KMS-11 (cell line): ENCODE measurements around the gene PIGQ.

ENCODE experiments used
- H2AFZ ChIP-seq: fragments of 200-600 bp; sonication (generic); 2 replicates; pipeline ENCODE4 v1.6.1; 2016; ENCODE audit warnings: antibody characterized with exemption, mixed run types, low read depth
- H3K27ac ChIP-seq: fragments of 200-600 bp; sonication (generic); 2 replicates; pipeline ENCODE4 v1.6.1; 2016; ENCODE audit warnings: mild to moderate bottlenecking, mixed run types
- H3K27me3 ChIP-seq: fragments of 200-600 bp; sonication (generic); 2 replicates; pipeline ENCODE4 v1.6.1; 2017; ENCODE audit warnings: mild to moderate bottlenecking, low read depth, mixed run types, moderate library complexity; ENCODE audit not compliant: insufficient read depth
- H3K36me3 ChIP-seq: fragments of 200-600 bp; sonication (generic); 2 replicates; pipeline ENCODE4 v1.6.1; 2017; ENCODE audit warnings: mild to moderate bottlenecking, mixed run types; ENCODE audit not compliant: insufficient read depth
- H3K4me1 ChIP-seq: fragments of 200-600 bp; sonication (generic); 2 replicates; pipeline ENCODE4 v1.6.1; 2016; ENCODE audit warnings: mild to moderate bottlenecking, low read depth, mixed run types; ENCODE audit not compliant: poor library complexity, severe bottlenecking
- H3K4me2 ChIP-seq: fragments of 200-600 bp; sonication (generic); 2 replicates; pipeline ENCODE4 v1.7.0; 2016; ENCODE audit warnings: mild to moderate bottlenecking, mixed run types
- H3K4me3 ChIP-seq: fragments of 200-600 bp; sonication (generic); IDR thresholded peaks from 2 replicates; pipeline ENCODE4 v1.6.1; 2017; ENCODE audit warnings: low read depth, low read length, mixed read lengths; ENCODE audit not compliant: insufficient read depth
- H3K79me2 ChIP-seq: fragments of 200-600 bp; sonication (generic); 2 replicates; pipeline ENCODE4 v1.6.1; 2016; ENCODE audit warnings: low read depth, mixed run types; ENCODE audit not compliant: insufficient read depth
- H3K9ac ChIP-seq: fragments of 200-600 bp; sonication (generic); 2 replicates; pipeline ENCODE4 v1.6.1; 2016; ENCODE audit warnings: mild to moderate bottlenecking, mixed run types
- H4K20me1 ChIP-seq: fragments of 200-600 bp; sonication (generic); 2 replicates; pipeline ENCODE4 v1.6.1; 2016; ENCODE audit warnings: mild to moderate bottlenecking, mixed run types; ENCODE audit not compliant: insufficient read depth
- TF ChIP-seq, protein P1 (sequence below): fragments of 200-600 bp; sonication (generic); conservative IDR thresholded peaks from 2 replicates; pipeline ENCODE4 v1.6.1; 2017; ENCODE audit warnings: low read depth, mild to moderate bottlenecking, antibody characterized with exemption, low read length, moderate library complexity, mixed read lengths

The PIGQ gene

DNA sequence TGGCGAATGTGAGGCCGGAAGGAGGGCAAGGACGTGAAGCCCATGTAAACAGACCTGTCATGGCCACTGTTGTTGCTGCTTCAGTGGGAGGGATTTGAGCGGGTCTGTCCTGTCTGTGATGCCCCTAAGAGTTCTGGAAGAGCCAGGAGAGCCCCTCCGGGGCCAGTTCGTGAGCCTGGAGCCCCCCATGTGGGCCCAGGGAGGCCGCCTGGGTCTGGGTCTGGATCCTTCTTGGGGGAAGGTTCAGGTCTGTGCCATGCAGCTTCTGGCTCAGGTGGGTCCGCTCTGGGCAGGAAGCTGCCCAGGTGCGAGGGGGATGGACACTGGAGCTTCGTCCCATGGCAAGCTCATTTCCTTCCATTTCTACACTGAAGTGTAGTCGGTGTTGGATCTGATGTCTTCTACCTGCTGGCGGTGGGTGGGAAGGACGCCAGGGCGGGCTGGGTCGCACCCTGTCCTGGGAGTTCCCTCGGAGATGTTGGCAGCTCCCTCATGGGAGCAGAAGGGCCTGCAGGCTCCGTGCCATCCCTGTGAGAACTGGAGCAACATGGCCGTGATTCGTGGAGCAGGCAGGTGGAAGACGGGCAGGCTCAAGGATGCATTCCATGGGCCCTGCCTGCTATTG is 49.8 kb downstream of the PIGQ start:
- H3K4me3 ChIP-seq = no peak overlapping the region
- TF ChIP-seq, protein P1, sequence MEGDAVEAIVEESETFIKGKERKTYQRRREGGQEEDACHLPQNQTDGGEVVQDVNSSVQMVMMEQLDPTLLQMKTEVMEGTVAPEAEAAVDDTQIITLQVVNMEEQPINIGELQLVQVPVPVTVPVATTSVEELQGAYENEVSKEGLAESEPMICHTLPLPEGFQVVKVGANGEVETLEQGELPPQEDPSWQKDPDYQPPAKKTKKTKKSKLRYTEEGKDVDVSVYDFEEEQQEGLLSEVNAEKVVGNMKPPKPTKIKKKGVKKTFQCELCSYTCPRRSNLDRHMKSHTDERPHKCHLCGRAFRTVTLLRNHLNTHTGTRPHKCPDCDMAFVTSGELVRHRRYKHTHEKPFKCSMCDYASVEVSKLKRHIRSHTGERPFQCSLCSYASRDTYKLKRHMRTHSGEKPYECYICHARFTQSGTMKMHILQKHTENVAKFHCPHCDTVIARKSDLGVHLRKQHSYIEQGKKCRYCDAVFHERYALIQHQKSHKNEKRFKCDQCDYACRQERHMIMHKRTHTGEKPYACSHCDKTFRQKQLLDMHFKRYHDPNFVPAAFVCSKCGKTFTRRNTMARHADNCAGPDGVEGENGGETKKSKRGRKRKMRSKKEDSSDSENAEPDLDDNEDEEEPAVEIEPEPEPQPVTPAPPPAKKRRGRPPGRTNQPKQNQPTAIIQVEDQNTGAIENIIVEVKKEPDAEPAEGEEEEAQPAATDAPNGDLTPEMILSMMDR = no peak
- H3K79me2 ChIP-seq = peaks cover 3% of the 10 kb centered on the region; the same call in 1 of the 2 replicates
- no peak overlapping the region for H3K4me2 ChIP-seq
- H3K36me3 ChIP-seq = no peaks in the 10 kb centered on the region
- H4K20me1 ChIP-seq = no peaks in the 10 kb centered on the region
- H2AFZ ChIP-seq = no peak overlapping the region
- no peaks in the 10 kb centered on the region for H3K27me3 ChIP-seq
- no peak overlapping the region for H3K27ac ChIP-seq
- no peak overlapping the region for H3K9ac ChIP-seq
- H3K4me1 ChIP-seq = no peaks in the 10 kb centered on the region

- H3K79me2 ChIP-seq = no peaks in the 10 kb centered on the region
- H3K4me2 ChIP-seq = no peak overlapping the region
- H3K27me3 ChIP-seq = no peaks in the 10 kb centered on the region
- no peaks in the 10 kb centered on the region for H3K36me3 ChIP-seq
- no peaks in the 10 kb centered on the region for H3K4me1 ChIP-seq
- H2AFZ ChIP-seq = no peak overlapping the region
- TF ChIP-seq, protein P1 = no peak
- H3K9ac ChIP-seq = no peak overlapping the region
- H4K20me1 ChIP-seq = no peaks in the 10 kb centered on the region
- H3K27ac ChIP-seq = no peak overlapping the region
- no peak overlapping the region for H3K4me3 ChIP-seq
These were observed 51.1 kb downstream of the PIGQ start for GRCh38 chr16:620700-621525.

- H2AFZ ChIP-seq = no peak overlapping the region
- H3K4me3 ChIP-seq = no peak overlapping the region
- H4K20me1 ChIP-seq = no peaks in the 10 kb centered on the region
- no peaks in the 10 kb centered on the region for H3K4me1 ChIP-seq
- H3K27me3 ChIP-seq = no peaks in the 10 kb centered on the region
- no peaks in the 10 kb centered on the region for H3K79me2 ChIP-seq
- H3K4me2 ChIP-seq = no peak overlapping the region
- TF ChIP-seq, protein P1 = no peak
- H3K36me3 ChIP-seq = no peaks in the 10 kb centered on the region
- no peak overlapping the region for H3K27ac ChIP-seq
- no peak overlapping the region for H3K9ac ChIP-seq
These were observed 51.8 kb downstream of the PIGQ start for GRCh38 chr16:621526-622105.

DNA sequence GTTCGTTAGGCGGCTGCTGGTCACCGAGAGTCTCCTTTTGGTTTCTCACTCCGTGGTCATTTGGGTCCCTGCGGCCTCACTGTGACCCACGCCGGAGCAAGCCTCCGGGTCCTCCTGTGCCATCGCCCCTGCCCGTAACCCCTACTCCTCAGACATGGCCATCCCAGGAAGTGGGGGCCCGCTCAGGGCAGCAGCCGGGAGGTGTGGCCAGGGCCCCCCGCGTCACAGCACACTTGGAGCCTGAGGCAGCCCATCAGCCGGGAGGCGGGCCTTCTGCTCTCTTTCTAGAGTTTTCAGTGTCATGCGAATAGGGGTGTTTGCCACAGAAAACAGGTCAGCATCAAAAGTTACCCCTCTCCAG is 53.1 kb downstream of the PIGQ start:
- Histone ChIP-seq H3K79me2 (no peaks in the 10 kb centered on the region), H2AFZ (no peak overlapping the region), H3K4me3 (no peak overlapping the region), H3K4me1 (no peaks in the 10 kb centered on the region), H3K4me2 (no peak overlapping the region), H3K36me3 (no peaks in the 10 kb centered on the region), H3K27ac (no peak overlapping the region), H3K9ac (no peak overlapping the region), H3K27me3 (no peaks in the 10 kb centered on the region), H4K20me1 (no peaks in the 10 kb centered on the region)
- TF ChIP-seq, protein P1 = no peak
